Neural cell (in vitro differentiated cells): ENCODE results near the gene SF3B5.

Experiments
- CTCF ChIP-seq: fragments of 450-650 bp; IDR thresholded peaks from 2 replicates; pipeline ENCODE4 v1.5.1; 2014; ENCODE audit warnings: antibody characterized with exemption, mild to moderate bottlenecking, moderate library complexity; ENCODE audit not compliant: poor library complexity, severe bottlenecking
- EP300 ChIP-seq: fragments of 450-650 bp; conservative IDR thresholded peaks from 2 replicates; pipeline ENCODE4 v1.6.1; 2014; ENCODE audit warnings: antibody characterized with exemption, mild to moderate bottlenecking, moderate library complexity; ENCODE audit not compliant: poor library complexity, severe bottlenecking
- RAD21 ChIP-seq: fragments of 450-650 bp; conservative IDR thresholded peaks from 2 replicates; pipeline ENCODE4 v1.6.1; 2014; ENCODE audit warnings: antibody characterized with exemption, mild to moderate bottlenecking, moderate library complexity
- REST ChIP-seq: IDR thresholded peaks from 2 replicates; pipeline ENCODE4 v1.6.1; 2012; ENCODE audit warnings: borderline replicate concordance

GRCh38 chr6:144139817-144140216 lies 44.4 kb upstream of the SF3B5 start:
- TF ChIP-seq CTCF: no peak
- no peak for TF ChIP-seq RAD21
- no peak for TF ChIP-seq REST
- TF ChIP-seq EP300: no peak
